HG03064 (cell line): Measurements from ENCODE around the gene APBA1.

Experiments used
- ATAC-seq: cut with Tn5 transposase; IDR thresholded peaks from one replicate; pipeline ENCODE4 v1.9.1; 2021; ENCODE audit warnings: low read depth; ENCODE audit not compliant: unreplicated experiment

The APBA1 gene

GRCh38 chr9:69658987-69659675 lies 13.0 kb downstream of the APBA1 start:
- ATAC-seq = no peak

- no peak for ATAC-seq
Measured at GRCh38 chr9:69657269-69657668, 14.9 kb downstream of the APBA1 start.

- no peak for ATAC-seq
Measured at GRCh38 chr9:69655065-69655464, 17.1 kb downstream of the APBA1 start.

- no peak for ATAC-seq
Measured at GRCh38 chr9:69653261-69653660, 18.9 kb downstream of the APBA1 start.

- ATAC-seq = no peak
Measured at GRCh38 chr9:69649566-69650250, 22.5 kb downstream of the APBA1 start.

- no peak for ATAC-seq
Measured at GRCh38 chr9:69647804-69648203, 24.4 kb downstream of the APBA1 start.

GRCh38 chr9:69646810-69647209 lies 25.4 kb downstream of the APBA1 start:
- no peak for ATAC-seq

- no peak for ATAC-seq
Measured at GRCh38 chr9:69645488-69645887, 26.7 kb downstream of the APBA1 start.

GRCh38 chr9:69643098-69643497 lies 29.1 kb downstream of the APBA1 start:
- no peak for ATAC-seq

GRCh38 chr9:69637817-69638200 lies 34.4 kb downstream of the APBA1 start:
- ATAC-seq = no peak

- no peak for ATAC-seq
Measured at GRCh38 chr9:69637193-69637816, 34.9 kb downstream of the APBA1 start.

- ATAC-seq = no peak
Measured at GRCh38 chr9:69633716-69634115, 38.5 kb downstream of the APBA1 start.

GRCh38 chr9:69632768-69633167 lies 39.4 kb downstream of the APBA1 start:
- ATAC-seq = no peak

GRCh38 chr9:69627281-69627680 lies 44.9 kb downstream of the APBA1 start:
- no peak for ATAC-seq

- no peak for ATAC-seq
Measured at GRCh38 chr9:69623276-69623675, 48.9 kb downstream of the APBA1 start.

GRCh38 chr9:69622676-69623075 lies 49.5 kb downstream of the APBA1 start:
- ATAC-seq = no peak

- no peak for ATAC-seq
Measured at GRCh38 chr9:69621730-69622460, 50.3 kb downstream of the APBA1 start.

GRCh38 chr9:69620731-69621130 lies 51.4 kb downstream of the APBA1 start:
- no peak for ATAC-seq

GRCh38 chr9:69619233-69619632 lies 52.9 kb downstream of the APBA1 start:
- ATAC-seq = no peak

- ATAC-seq = no peak
Measured at GRCh38 chr9:69617006-69617405, 55.2 kb downstream of the APBA1 start.

GRCh38 chr9:69615880-69616279 lies 56.3 kb downstream of the APBA1 start:
- ATAC-seq = no peak
